HG03159 (cell line): ENCODE measurements around the gene MFAP5.
A peak's percentile ranks its signal among the peaks of the same experiment; 100 is the strongest.
"Not testable (repeated sequence)": the region's sequence is repeated elsewhere in the genome, so short reads cannot be mapped to it uniquely, and the experiment has no call there.

Experiments used
- ATAC-seq: cut with Tn5 transposase; IDR thresholded peaks from one replicate; pipeline ENCODE4 v1.9.1; 2021; ENCODE audit warnings: mild to moderate bottlenecking, moderate library complexity; ENCODE audit not compliant: unreplicated experiment

MFAP5 gene

DNA sequence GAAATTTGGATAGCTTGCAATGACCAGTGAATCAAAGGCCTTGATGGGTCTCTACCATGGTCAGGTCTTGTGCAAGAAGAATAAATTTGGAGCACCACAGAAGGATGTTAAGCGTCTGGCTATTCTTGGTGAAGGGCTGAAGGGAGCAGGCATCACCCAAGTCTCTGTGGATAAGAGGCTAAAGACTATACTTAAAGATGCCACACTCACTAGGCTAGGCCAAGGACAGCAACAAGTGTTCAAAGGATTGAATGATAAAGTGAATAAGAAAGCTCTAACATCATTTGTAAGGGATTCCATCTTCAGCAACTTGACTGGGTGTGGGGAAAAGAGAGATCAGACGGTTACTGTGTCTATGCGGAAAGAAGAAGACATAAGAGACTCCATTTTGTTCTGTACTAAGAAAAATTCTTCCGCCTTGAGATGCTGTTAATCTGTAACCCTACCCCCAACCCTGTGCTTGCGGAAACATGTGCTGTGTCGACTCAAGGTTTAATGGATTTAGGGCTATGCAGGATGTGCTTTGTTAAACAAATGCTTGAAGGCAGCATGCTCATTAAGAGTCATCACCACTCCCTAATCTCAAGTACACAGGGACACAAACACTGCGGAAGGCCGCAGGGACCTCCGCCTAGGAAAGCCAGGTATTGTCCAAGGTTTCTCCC is 27.2 kb downstream of the MFAP5 start:
- ATAC-seq = not testable (repeated sequence)

DNA sequence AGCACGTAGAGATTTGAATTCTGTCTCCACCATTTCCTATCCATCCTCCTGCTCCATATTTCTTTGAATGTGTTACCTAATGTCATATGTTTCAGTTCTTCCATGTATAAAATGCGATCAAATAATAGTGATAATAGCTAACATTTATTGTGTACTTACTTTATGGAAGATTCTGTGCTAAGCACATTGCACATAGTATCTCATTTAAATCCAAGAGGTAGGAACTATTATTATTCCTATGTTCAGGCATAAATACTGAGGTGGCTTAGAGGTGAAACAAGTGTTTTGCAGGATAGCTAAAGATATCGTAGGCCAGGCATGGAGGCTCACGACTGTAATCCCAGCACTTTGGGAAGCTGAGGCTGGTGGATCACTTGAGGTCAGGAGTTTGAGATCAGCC is 32.5 kb downstream of the MFAP5 start:
- no peak for ATAC-seq

DNA sequence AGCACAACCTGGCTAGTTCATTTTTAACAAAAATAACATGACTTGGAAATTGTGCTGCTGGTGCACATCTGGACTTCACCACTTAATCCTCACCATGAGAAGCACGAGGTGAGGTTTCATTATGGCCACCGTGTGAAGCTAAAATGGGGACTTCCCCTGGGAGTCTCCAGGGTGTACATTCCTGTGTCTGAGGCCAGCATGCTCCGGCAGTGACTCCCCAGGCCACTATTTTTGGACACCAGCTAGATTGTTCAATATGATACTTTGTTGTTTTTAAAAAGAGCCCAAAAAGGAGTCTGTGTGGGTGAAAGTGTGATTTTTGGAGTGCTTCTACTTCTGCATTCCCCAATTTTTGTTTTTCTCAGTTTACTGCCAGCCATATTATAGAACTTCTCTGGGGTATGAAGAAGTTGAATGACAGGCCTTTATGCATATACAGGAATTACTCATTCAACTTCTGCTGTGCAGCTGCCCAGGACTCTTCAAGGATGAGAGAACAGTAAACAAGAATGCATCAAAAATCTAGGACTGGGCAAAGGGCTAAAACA is 33.1 kb downstream of the MFAP5 start:
- ATAC-seq = peak; percentile 88

DNA sequence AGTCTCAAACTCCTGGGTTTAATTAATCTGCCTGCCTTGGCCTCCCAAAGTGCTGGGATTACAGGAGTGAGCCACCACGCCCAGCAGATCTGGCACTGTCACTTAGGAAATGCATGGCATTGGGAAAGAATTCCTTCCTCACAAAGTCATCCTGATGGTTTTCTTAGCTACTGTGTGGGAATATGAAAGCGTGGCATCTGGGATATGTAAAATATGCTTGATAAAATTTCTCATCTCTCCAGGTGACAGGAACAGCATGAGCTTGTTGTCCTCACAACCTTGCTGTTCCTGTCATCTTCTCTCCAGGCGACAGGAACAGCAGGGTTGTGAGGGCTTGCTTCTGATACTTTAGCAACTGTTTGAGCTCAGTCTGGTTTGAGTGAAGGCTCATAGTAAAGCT is 33.9 kb downstream of the MFAP5 start:
- no peak for ATAC-seq

- not testable (repeated sequence) for ATAC-seq
These were observed 37.9 kb downstream of the MFAP5 start for GRCh38 chr12:8624750-8625149.

DNA sequence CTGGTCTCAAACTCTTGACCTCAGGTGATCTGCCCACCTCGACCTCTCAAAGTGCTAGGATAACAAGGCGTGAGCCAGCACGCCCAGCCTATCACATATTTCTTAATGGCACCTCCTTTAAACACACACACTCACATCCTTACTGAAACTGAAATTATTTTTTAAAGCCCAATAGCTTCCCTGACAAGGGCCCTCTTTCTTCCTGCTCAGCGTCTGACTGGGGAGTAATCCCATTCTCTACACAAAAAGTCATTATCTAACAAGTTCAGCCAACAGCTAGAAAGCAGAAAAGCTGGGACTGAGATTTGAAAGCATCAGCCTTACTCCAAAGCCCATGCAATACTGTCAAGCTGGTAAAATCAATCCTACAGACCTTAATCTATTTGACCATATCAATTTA is 40.0 kb downstream of the MFAP5 start:
- no peak for ATAC-seq

DNA sequence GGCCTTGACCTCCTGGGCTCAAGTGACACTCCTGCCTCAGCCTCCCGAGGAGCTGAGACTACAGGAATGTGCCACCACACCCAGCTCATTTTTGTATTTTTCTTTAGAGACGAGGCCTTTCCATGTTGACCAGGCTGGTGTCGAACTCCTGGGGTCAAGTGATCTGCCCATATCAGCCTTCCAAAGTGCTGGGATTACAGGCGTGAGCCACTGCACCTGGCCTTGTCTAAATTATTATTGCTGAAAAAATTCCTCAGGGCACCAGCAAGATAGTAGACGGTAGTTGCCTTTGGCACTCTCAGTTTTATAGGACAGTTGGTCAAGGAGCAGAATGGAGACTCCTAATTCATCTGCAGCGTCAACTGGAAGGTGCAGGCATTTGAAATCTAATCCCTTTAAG is 47.4 kb downstream of the MFAP5 start:
- ATAC-seq = no peak

- not testable (repeated sequence) for ATAC-seq
These were observed 48.7 kb downstream of the MFAP5 start for GRCh38 chr12:8613881-8614280.

GRCh38 chr12:8612629-8613028 is 50.0 kb downstream of the MFAP5 start, which contains the start of gene AICDA:
TSS of gene AICDA (minus strand) at chr12:8612859. CDS start at chr12:8612767, 92 bp downstream.
- no peak for ATAC-seq

DNA sequence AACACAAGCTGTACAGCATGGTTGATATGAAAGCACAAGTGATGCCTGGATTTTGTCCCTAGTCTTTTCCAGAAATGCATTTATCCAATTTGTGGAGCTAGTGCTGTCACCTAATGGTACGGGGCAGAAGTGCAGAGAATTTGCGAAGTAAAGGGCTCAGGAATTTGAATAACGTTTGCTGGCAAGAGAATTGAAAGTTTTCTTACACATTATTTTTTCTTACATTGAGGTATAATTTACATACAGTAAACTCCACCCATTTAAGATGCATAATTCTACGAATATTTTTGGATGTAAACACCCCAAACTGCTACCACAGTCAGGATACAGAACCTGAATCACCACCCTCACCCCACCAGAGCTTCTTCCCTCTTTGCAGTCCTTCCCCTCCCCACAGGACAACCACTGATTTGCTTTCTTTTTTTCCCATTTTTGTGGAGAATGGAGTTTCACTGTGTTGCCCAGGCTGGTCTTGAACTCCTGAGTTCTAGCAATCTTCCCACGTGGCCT is 53.5 kb downstream of the MFAP5 start:
- ATAC-seq = no peak

DNA sequence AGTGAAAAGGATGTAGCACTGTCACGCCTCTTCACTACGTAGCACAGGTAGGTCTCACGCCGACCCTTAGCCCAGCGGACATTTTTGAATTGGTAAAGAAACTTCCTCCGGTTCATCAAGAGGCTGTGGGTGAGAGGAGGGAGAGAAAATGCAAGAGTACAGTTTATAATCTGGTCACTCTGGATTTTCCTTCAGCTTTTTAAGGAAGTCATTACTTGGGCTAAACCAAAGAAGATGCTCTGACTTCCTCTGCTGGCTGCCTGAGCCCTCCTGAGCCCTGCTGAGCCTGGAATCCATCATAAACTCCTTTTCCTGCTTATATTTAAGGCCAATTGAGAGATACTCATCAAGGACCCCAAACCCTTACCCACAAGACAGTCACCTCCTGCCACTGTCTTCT is 55.7 kb downstream of the MFAP5 start:
- no peak for ATAC-seq

DNA sequence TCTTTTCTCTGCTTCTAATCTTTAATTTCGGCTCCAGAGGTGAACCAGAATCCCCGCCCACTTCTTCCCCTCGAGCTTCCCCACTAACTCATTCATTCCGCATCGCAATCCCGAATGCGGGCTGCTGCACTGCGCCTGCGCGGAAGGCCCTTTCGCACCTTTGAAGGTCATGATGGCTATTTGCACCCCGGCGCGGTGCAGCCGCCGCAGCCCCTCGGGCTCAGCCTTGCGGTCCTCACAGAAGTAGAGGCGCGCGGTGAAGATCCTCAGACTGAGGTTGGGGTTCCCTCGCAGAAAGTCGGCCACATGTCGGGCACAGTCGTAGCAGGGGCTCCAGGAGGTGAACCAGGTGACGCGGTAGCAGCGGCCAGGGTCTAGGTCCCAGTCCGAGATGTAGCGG is 57.6 kb downstream of the MFAP5 start:
- ATAC-seq = no peak

- no peak for ATAC-seq
These were observed 58.8 kb downstream of the MFAP5 start for GRCh38 chr12:8603856-8604255.

DNA sequence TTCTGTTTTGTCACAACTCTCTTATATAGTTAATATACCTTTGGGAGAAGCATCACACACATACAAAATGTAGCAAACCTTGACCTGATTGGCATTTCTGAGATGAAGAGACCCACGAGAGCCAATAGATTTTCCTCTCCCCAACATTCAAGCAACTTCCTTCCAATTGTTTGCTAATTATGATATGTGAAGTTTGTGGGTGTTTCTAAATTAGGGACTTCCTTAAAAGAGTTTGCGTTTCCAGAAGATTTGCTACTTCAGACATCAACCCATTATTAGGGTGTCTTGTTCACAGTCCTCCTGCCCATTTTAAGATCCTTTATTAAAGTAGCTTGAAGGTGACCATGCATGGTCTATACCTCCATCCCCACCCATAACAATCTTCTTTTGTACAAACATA is 59.3 kb downstream of the MFAP5 start:
- no peak for ATAC-seq

DNA sequence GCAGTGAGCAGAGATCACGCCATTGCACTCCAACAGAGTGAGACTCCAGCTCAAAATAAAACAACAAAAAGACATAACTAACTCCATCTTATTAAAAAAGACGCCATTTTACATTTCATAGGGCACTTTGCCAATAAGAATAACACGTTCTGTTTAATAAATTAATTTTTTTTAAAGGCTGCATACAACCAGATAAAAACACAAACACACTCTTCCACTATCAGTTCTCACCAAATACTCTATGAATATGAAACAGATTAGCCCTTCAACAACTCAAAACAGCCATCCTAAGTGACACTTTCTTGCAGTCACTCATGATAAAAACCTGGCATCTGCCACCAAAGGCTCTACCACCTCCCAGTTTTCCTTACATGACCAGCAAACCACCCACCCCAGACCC is 66.1 kb downstream of the MFAP5 start:
- ATAC-seq = no peak
